Progenitor cell of endocrine pancreas (in vitro differentiated cells): Measurements from ENCODE around the gene MAPK10. TPM values are rescaled to one million over a fixed set of nuclear protein-coding genes. Genes with fewer than 3 reads are reported as not detected.

Experiments used
- DNase-seq: peaks from one replicate; pipeline ENCODE4 v3.0.0; 2021; ENCODE audit warnings: low spot score; ENCODE audit not compliant: unreplicated experiment
- H3K27ac Mint-ChIP-seq: 2 replicates; pipeline ENCODE4 v1.8.0; 2021; ENCODE audit warnings: mild to moderate bottlenecking, moderate library complexity, mixed read lengths
- H3K27me3 Mint-ChIP-seq: 2 replicates; pipeline ENCODE4 v1.8.0; 2021; ENCODE audit warnings: mixed read lengths
- H3K36me3 Mint-ChIP-seq: 2 replicates; pipeline ENCODE4 v1.8.0; 2022; ENCODE audit warnings: mixed read lengths; ENCODE audit not compliant: insufficient read depth
- H3K4me1 Mint-ChIP-seq: 2 replicates; pipeline ENCODE4 v1.8.0; 2021; ENCODE audit warnings: low read depth, mixed read lengths
- H3K4me3 Mint-ChIP-seq: 2 replicates; pipeline ENCODE4 v1.8.0; 2021; ENCODE audit warnings: low read depth, mild to moderate bottlenecking, moderate library complexity, mixed read lengths
- H3K9me3 Mint-ChIP-seq: 2 replicates; pipeline ENCODE4 v1.8.0; 2021; ENCODE audit warnings: low read depth, mixed read lengths
- CTCF ChIP-seq: fragments of 200-600 bp; sonication (generic); IDR thresholded peaks from one replicate; pipeline ENCODE4 v1.5.0; 2021; ENCODE audit warnings: antibody characterized with exemption, mild to moderate bottlenecking; ENCODE audit not compliant: unreplicated experiment
- total RNA-seq: library from RNA; stranded (reverse); gene quantifications from 2 replicates; pipeline ENCODE4 v1.2.1, GENCODE V29; 2021

The MAPK10 gene
- total RNA-seq, 1 donor from 2014 or later = 21.4 TPM

GRCh38 chr4:85952972-85953650, 406.7 kb downstream of the MAPK10 start:
- H3K4me3 Mint-ChIP-seq = no peak overlapping the region
- H3K9me3 Mint-ChIP-seq = peaks cover 2% of the 10 kb centered on the region
- TF ChIP-seq CTCF = no peak
- H3K27me3 Mint-ChIP-seq = no peaks in the 10 kb centered on the region
- H3K4me1 Mint-ChIP-seq = peaks cover 3% of the 10 kb centered on the region
- H3K36me3 Mint-ChIP-seq = peaks cover 7% of the 10 kb centered on the region
- DNase-seq = no peak
- H3K27ac Mint-ChIP-seq = no peak overlapping the region

- Mint-ChIP-seq H3K27me3 (no peaks in the 10 kb centered on the region), H3K4me1 (peaks cover 3% of the 10 kb centered on the region), H3K36me3 (peaks cover 7% of the 10 kb centered on the region), H3K4me3 (no peak overlapping the region), H3K9me3 (peaks cover 2% of the 10 kb centered on the region), H3K27ac (no peak overlapping the region)
- no peak for TF ChIP-seq CTCF
- no peak for DNase-seq
Observed at GRCh38 chr4:85952528-85952927, 407.3 kb downstream of the MAPK10 start.

GRCh38 chr4:85951099-85951498, 408.8 kb downstream of the MAPK10 start:
- peaks cover 14% of the 10 kb centered on the region for H3K36me3 Mint-ChIP-seq
- H3K9me3 Mint-ChIP-seq = peaks cover 12% of the 10 kb centered on the region
- no peak overlapping the region for H3K4me3 Mint-ChIP-seq
- H3K27ac Mint-ChIP-seq = no peak overlapping the region
- no peak for DNase-seq
- TF ChIP-seq CTCF = no peak
- peaks cover 11% of the 10 kb centered on the region for H3K4me1 Mint-ChIP-seq
- no peaks in the 10 kb centered on the region for H3K27me3 Mint-ChIP-seq

- peaks cover 13% of the 10 kb centered on the region for H3K9me3 Mint-ChIP-seq
- no peak for TF ChIP-seq CTCF
- H3K27me3 Mint-ChIP-seq = no peaks in the 10 kb centered on the region
- H3K27ac Mint-ChIP-seq = no peak overlapping the region
- no peak overlapping the region for H3K4me3 Mint-ChIP-seq
- H3K36me3 Mint-ChIP-seq = peaks cover 18% of the 10 kb centered on the region
- peaks cover 10% of the 10 kb centered on the region for H3K4me1 Mint-ChIP-seq
- DNase-seq = no peak
Observed at GRCh38 chr4:85946821-85947220, 413.0 kb downstream of the MAPK10 start.

GRCh38 chr4:85942107-85942506, 417.7 kb downstream of the MAPK10 start:
- TF ChIP-seq CTCF = no peak
- H3K27ac Mint-ChIP-seq = no peak overlapping the region
- H3K4me3 Mint-ChIP-seq = no peak overlapping the region
- peaks cover 18% of the 10 kb centered on the region for H3K36me3 Mint-ChIP-seq
- DNase-seq = no peak
- H3K4me1 Mint-ChIP-seq = peaks cover 30% of the 10 kb centered on the region
- H3K9me3 Mint-ChIP-seq = peaks cover 12% of the 10 kb centered on the region
- H3K27me3 Mint-ChIP-seq = no peaks in the 10 kb centered on the region
